HepG2 (cell line): Measurements from ENCODE around the gene MYO1E. TPM values are rescaled to one million over a fixed set of nuclear protein-coding genes. Genes with fewer than 3 reads are reported as not detected.

Source experiments
- HES4 ChIP-seq: sonication (generic); formaldehyde crosslinking; IDR thresholded peaks from 2 replicates; pipeline ENCODE4 v1.9.0; 2021; ENCODE audit warnings: mild to moderate bottlenecking, missing genetic modification reagents, borderline replicate concordance
- MEIS1 ChIP-seq: sonication (generic); formaldehyde crosslinking; IDR thresholded peaks from 2 replicates; pipeline ENCODE4 v1.9.0; 2021; ENCODE audit warnings: mild to moderate bottlenecking, missing genetic modification reagents, moderate library complexity, borderline replicate concordance
- PBX2 ChIP-seq: IDR thresholded peaks from 2 replicates; pipeline ENCODE4 v1.6.1; 2016; ENCODE audit warnings: control low read depth
- RAD51 ChIP-seq: fragments of 450-650 bp; IDR thresholded peaks from 2 replicates; pipeline ENCODE4 v1.6.1; 2016; ENCODE audit warnings: borderline replicate concordance
- RBM39 ChIP-seq: fragments of 200-400 bp; formaldehyde crosslinking; IDR thresholded peaks from one replicate; pipeline ENCODE4 v1.6.1; 2018; ENCODE audit warnings: antibody characterized with exemption, mild to moderate bottlenecking, low read depth, low read length; ENCODE audit not compliant: poor library complexity, severe bottlenecking
- SAFB2 ChIP-seq: sonication (generic); formaldehyde crosslinking; IDR thresholded peaks from 2 replicates; pipeline ENCODE4 v1.5.1; 2020; ENCODE audit warnings: missing genetic modification reagents, low read depth, mild to moderate bottlenecking, borderline replicate concordance
- TARDBP ChIP-seq: sonication (generic); formaldehyde crosslinking; IDR thresholded peaks from 2 replicates; pipeline ENCODE4 v1.8.0; 2022; ENCODE audit warnings: mild to moderate bottlenecking, missing genetic modification reagents
- THYN1 ChIP-seq: sonication (generic); formaldehyde crosslinking; IDR thresholded peaks from 2 replicates; pipeline ENCODE4 v1.8.1; 2023; ENCODE audit warnings: low read depth, mild to moderate bottlenecking, moderate library complexity, missing genetic modification reagents, borderline replicate concordance
- ZFP36L1 ChIP-seq: sonication (generic); formaldehyde crosslinking; IDR thresholded peaks from 2 replicates; pipeline ENCODE4 v1.8.0; 2022; ENCODE audit warnings: mild to moderate bottlenecking, missing genetic modification reagents, moderate library complexity
- ZNF275 ChIP-seq: sonication (generic); formaldehyde crosslinking; IDR thresholded peaks from 2 replicates; pipeline ENCODE4 v1.8.0; 2022; ENCODE audit warnings: missing genetic modification reagents, mild to moderate bottlenecking, inconsistent platforms, borderline replicate concordance
- ZNF34 ChIP-seq: sonication (generic); formaldehyde crosslinking; IDR thresholded peaks from 2 replicates; pipeline ENCODE4 v1.4.0; 2020; ENCODE audit warnings: mild to moderate bottlenecking, missing genetic modification reagents, borderline replicate concordance
- ZNF44 ChIP-seq: sonication (generic); formaldehyde crosslinking; IDR thresholded peaks from 2 replicates; pipeline ENCODE4 v1.5.1; 2020; ENCODE audit warnings: mild to moderate bottlenecking, missing genetic modification reagents
- ZNF713 ChIP-seq: sonication (generic); formaldehyde crosslinking; IDR thresholded peaks from 2 replicates; pipeline ENCODE4 v1.4.0; 2020; ENCODE audit warnings: mild to moderate bottlenecking, missing genetic modification reagents
- ZNF777 ChIP-seq: sonication (generic); formaldehyde crosslinking; IDR thresholded peaks from 2 replicates; pipeline ENCODE4 v1.4.0; 2020; ENCODE audit warnings: missing genetic modification reagents
- ZNF800 ChIP-seq: sonication (generic); formaldehyde crosslinking; IDR thresholded peaks from 2 replicates; pipeline ENCODE4 v1.4.0; 2020; ENCODE audit warnings: missing genetic modification reagents
- ZSCAN12 ChIP-seq: sonication (generic); formaldehyde crosslinking; IDR thresholded peaks from 2 replicates; pipeline ENCODE4 v1.9.0; 2021; ENCODE audit warnings: mild to moderate bottlenecking, missing genetic modification reagents
- polyA plus RNA-seq, 8 experiments: library from polyadenylated mRNA; depleted of rRNA in 3 of 8; stranded (reverse) in 7 of 8; unstranded in 1 of 8; fragments of >200 nt; fragmentation: Illumina TruSeq in 4 of 8; extraction: Trizol in 4 of 8; gene quantifications; 2 replicates each; pipeline versions ENCODE4 v1.2.1 to v1.2.3, GENCODE V29; 2011 to 2016; ENCODE audit warnings: low read depth in 4 of 8, missing spikeins in 1 of 8, mixed read lengths in 1 of 8; ENCODE audit not compliant: insufficient read depth in 1 of 8
- total RNA-seq, 5 experiments: library from RNA; depleted of rRNA; stranded (reverse); fragments of >200 nt; fragmentation: Illumina TruSeq; extraction: Trizol; gene quantifications; 2 replicates each; pipeline ENCODE4 v1.2.3, GENCODE V29; 2016; ENCODE audit warnings: low read depth in 1 of 5
- TF ChIP-seq, protein P1 (sequence below): sonication (generic); formaldehyde crosslinking; IDR thresholded peaks from 2 replicates; pipeline ENCODE4 v1.4.0; 2020; ENCODE audit warnings: missing genetic modification reagents
- TF ChIP-seq, protein P2 (sequence below): sonication (generic); formaldehyde crosslinking; IDR thresholded peaks from 2 replicates; pipeline ENCODE4 v1.5.1; 2020; ENCODE audit warnings: missing genetic modification reagents, mild to moderate bottlenecking, borderline replicate concordance
- TF ChIP-seq, protein P3 (sequence below): sonication (generic); formaldehyde crosslinking; IDR thresholded peaks from 2 replicates; pipeline ENCODE4 v1.8.0; 2022; ENCODE audit warnings: mild to moderate bottlenecking, missing genetic modification reagents, borderline replicate concordance

Gene MYO1E
- total and polyA plus RNA-seq, 2 of the 13 experiments (the other 11 are each of a cell fraction or from before 2014, with no cell fraction given) = 15.7 to 25.1 TPM

- TF ChIP-seq ZNF275 (peak; percentile 83; the same call in 1 of the 2 replicates), THYN1 (no peak), ZSCAN12 (CRISPR knock-in tag) (0 out of 2 replicates have a peak, but pooled peaks have one; percentile 30), PBX2 (CRISPR knock-in tag) (no peak), RAD51 (no peak), ZNF34 (CRISPR knock-in tag) (no peak), ZNF44 (CRISPR knock-in tag) (peak; percentile 15; the same call in 1 of the 2 replicates), ZFP36L1 (CRISPR knock-in tag) (no peak), RBM39 (peak; percentile 70), ZNF777 (CRISPR knock-in tag) (peak; percentile 72), MEIS1 (CRISPR knock-in tag) (no peak), SAFB2 (CRISPR knock-in tag) (no peak), HES4 (CRISPR knock-in tag) (peak; percentile 90), ZNF713 (CRISPR knock-in tag) (no peak), TARDBP (CRISPR knock-in tag) (no peak; the same call in 1 of the 2 replicates), ZNF800 (CRISPR knock-in tag) (peak; percentile 78; the same call in 1 of the 2 replicates)
- TF ChIP-seq, protein P1, sequence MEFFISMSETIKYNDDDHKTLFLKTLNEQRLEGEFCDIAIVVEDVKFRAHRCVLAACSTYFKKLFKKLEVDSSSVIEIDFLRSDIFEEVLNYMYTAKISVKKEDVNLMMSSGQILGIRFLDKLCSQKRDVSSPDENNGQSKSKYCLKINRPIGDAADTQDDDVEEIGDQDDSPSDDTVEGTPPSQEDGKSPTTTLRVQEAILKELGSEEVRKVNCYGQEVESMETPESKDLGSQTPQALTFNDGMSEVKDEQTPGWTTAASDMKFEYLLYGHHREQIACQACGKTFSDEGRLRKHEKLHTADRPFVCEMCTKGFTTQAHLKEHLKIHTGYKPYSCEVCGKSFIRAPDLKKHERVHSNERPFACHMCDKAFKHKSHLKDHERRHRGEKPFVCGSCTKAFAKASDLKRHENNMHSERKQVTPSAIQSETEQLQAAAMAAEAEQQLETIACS (CRISPR knock-in tag) = no peak
- TF ChIP-seq, protein P2, sequence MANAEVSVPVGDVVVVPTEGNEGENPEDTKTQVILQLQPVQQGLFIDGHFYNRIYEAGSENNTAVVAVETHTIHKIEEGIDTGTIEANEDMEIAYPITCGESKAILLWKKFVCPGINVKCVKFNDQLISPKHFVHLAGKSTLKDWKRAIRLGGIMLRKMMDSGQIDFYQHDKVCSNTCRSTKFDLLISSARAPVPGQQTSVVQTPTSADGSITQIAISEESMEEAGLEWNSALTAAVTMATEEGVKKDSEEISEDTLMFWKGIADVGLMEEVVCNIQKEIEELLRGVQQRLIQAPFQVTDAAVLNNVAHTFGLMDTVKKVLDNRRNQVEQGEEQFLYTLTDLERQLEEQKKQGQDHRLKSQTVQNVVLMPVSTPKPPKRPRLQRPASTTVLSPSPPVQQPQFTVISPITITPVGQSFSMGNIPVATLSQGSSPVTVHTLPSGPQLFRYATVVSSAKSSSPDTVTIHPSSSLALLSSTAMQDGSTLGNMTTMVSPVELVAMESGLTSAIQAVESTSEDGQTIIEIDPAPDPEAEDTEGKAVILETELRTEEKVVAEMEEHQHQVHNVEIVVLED (CRISPR knock-in tag) = peak; percentile 70
- TF ChIP-seq, protein P3, sequence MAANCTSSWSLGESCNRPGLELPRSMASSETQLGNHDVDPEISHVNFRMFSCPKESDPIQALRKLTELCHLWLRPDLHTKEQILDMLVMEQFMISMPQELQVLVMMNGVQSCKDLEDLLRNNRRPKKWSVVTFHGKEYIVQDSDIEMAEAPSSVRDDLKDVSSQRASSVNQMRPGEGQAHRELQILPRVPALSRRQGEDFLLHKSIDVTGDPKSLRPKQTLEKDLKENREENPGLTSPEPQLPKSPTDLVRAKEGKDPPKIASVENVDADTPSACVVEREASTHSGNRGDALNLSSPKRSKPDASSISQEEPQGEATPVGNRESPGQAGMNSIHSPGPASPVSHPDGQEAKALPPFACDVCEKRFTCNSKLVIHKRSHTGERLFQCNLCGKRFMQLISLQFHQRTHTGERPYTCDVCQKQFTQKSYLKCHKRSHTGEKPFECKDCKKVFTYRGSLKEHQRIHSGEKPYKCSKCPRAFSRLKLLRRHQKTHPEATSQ (CRISPR knock-in tag) = no peak
Measured at GRCh38 chr15:59372352-59373211, at the start of gene MYO1E (continued).
